Activated CD4-positive, alpha-beta memory T cell treated with anti-CD3 and anti-CD28 coated beads, Interleukin-2, amount 10 ng/mL, durations not matched to agents 7 days and 5 days (primary cell): ENCODE results near the gene CSRNP2. TPM values are rescaled to one million over a fixed set of nuclear protein-coding genes. Genes with fewer than 3 reads are reported as not detected.

Experiments used
- CTCF ChIA-PET: fragments of 350-600 bp; sonication (Branson Sonifier 250); formaldehyde crosslinking; loops from one replicate; lab custom pipeline; 2021; ENCODE audit warnings: antibody characterized with exemption, inconsistent platforms; lab: Charles Lee
- POLR2A ChIA-PET: fragments of 350-600 bp; sonication (Branson Sonifier 250); formaldehyde crosslinking; loops from one replicate; lab custom pipeline; 2021; ENCODE audit warnings: antibody characterized with exemption; lab: Charles Lee
- DNase-seq: peaks from one replicate; pipeline ENCODE4 v3.0.0-alpha.2; 2020
- H3K27ac Mint-ChIP-seq: one replicate; pipeline ENCODE4 v1.8.0; 2021; ENCODE audit warnings: mild to moderate bottlenecking, mixed read lengths
- H3K27me3 Mint-ChIP-seq: one replicate; pipeline ENCODE4 v1.8.0; 2021; ENCODE audit warnings: mixed read lengths
- H3K36me3 Mint-ChIP-seq: one replicate; pipeline ENCODE4 v1.8.0; 2021; ENCODE audit warnings: low read depth, mixed read lengths
- H3K4me1 Mint-ChIP-seq: one replicate; pipeline ENCODE4 v1.8.0; 2021; ENCODE audit warnings: mixed read lengths
- H3K4me3 Mint-ChIP-seq: one replicate; pipeline ENCODE4 v1.8.0; 2021; ENCODE audit warnings: mild to moderate bottlenecking, mixed read lengths
- H3K9me3 Mint-ChIP-seq: one replicate; pipeline ENCODE4 v1.8.0; 2021; ENCODE audit warnings: mixed read lengths
- total RNA-seq, 2 experiments: library from RNA; stranded (reverse); gene quantifications; one replicate each; pipeline ENCODE4 v1.2.3, GENCODE V29; 2021

Gene CSRNP2
- total RNA-seq, 2 experiments from 2014 or later = 14.7 to 16.3 TPM

DNA sequence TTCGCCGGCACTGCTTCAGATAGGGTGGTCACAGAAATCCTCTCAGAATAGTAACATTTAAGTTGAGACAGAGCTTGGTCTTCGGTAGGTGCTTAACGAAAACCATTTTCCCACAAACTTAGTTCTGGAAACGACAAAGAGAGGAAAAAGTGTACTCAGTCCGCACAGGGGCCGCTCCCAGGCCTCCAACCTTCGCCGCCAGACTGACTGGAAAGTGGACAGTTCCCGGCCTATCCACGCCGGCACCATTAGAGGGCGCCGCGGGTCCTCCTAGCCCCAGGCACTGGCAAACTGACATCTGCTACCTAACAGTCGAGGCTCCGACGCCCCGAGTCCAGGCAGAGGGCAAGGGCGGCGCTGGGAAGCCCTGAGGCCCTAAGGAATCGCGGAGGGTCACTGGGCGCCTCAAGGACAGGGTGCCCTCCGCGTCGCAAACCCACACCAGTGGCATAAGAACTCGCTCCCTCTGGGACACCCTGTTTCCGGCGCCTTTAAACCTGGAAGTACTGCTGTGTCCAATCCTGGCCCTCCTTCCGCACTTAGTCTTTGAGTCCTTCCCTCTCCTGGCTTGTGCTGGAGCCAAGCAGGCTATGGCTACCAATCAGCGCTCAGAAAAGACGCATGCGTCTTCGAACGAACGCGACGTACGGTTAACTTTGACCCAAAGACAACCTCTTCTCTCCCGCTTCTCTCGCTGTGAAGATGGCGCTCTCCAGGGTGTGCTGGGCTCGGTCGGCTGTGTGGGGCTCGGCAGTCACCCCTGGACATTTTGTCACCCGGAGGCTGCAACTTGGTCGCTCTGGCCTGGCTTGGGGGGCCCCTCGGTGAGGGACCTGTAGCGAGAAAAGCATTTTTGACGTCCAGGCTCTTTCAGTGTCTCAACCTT lies 35.5 kb downstream of the CSRNP2 start, which contains the start of gene LETMD1:
TSS of gene LETMD1 (plus strand) at position 673 of the 886 bp plus-strand sequence. CDS start at position 703, 30 bp downstream.
- DNase-seq = peak; percentile 93
- POLR2A ChIA-PET = interaction anchor here (0.7 to 3.0 kb wide), 33 partner anchors 10 to 1105 kb away, joined by 3 to 38 read pairs (median 4); partner anchors contain the start of genes ATF1, CSRNP2, DAZAP2 and POU6F1
- Mint-ChIP-seq H3K27me3 (no peaks in the 10 kb centered on the region), H3K27ac (peak within 1 kb of the TSS; percentile 92), H3K36me3 (peaks cover 22% of the 10 kb centered on the region), H3K4me1 (peaks cover 37% of the 10 kb centered on the region), H3K9me3 (no peaks in the 10 kb centered on the region), H3K4me3 (peak within 1 kb of the TSS; percentile 94)
- CTCF ChIA-PET = interaction anchor here (0.6 to 3.5 kb wide), 12 partner anchors 11 to 293 kb away, joined by 3 to 18 read pairs (median 4); partner anchors contain the start of genes POU6F1 and SLC11A2

DNA sequence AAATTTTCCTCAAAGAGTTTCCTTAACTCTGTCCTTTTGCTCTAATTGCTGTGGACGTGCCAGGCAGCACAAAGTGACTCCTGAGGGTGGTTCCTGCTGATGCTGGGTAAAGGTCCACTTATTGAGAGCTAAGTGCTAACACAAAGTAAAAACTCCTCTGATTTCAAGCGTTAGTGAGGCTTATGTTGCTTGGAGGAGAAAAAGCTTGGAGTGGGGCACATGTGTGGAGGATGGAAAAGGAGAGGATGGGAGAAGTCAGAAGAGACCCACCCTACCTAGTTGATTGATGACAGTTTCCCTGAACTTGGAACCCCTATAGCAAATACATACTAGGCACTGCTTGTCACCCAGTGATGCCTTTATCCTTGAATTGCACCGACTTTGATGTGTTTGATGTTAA lies 47.1 kb downstream of the CSRNP2 start:
- H3K9me3 Mint-ChIP-seq = no peaks in the 10 kb centered on the region
- POLR2A ChIA-PET = interaction anchor here (1.1 to 2.0 kb wide), 3 partner anchors 10 to 13 kb away, joined by 3 to 8 read pairs (median 5); partner anchors contain the start of gene SLC11A2
- no peak overlapping the region for H3K27ac Mint-ChIP-seq
- peaks cover 2% of the 10 kb centered on the region for H3K4me1 Mint-ChIP-seq
- no peak overlapping the region for H3K4me3 Mint-ChIP-seq
- H3K36me3 Mint-ChIP-seq = no peaks in the 10 kb centered on the region
- CTCF ChIA-PET = interaction anchor here (1.0 to 2.0 kb wide), 2 partner anchors 9 to 17 kb away, joined by 3 to 8 read pairs; partner anchors contain the start of gene SLC11A2
- no peaks in the 10 kb centered on the region for H3K27me3 Mint-ChIP-seq
- no peak for DNase-seq

DNA sequence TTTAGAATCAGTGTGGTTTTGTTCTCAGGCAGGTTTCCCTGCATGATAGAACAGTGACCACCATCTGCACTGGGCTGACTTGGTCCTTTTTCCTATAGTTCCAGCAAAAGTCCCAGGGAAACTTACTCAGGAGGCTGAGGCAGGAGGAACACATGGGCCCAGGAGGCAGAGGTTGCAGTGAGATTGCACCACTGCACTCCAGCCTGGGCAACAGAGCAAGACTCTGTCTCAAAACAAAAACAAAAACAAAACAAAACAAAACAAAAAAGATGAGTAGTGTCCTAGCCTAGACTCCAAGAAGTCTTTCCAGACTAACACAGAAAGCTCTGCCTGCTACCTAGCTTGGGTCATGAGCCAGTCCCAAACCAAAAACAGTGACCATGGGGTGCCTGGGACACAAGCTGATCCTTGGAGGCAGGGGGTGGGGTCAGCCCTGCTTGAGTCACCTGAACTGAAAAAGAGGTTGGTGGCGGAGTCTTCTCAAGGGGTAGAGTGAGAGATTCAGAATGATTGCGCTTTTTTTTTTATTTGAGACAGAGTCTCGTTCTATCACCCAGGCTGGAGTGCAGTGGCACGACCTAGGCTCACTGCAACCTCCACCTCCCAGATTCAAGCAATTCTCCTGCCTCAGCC lies 49.8 kb downstream of the CSRNP2 start:
- H3K27ac Mint-ChIP-seq = no peak overlapping the region
- POLR2A ChIA-PET = interaction anchor here (0.8 to 1.2 kb wide), 2 partner anchors 16 to 269 kb away, joined by 3 to 4 read pairs; no protein-coding TSS in a partner anchor
- CTCF ChIA-PET = no interaction called here
- no peak for DNase-seq
- no peak overlapping the region for H3K4me3 Mint-ChIP-seq
- peaks cover 6% of the 10 kb centered on the region for H3K27me3 Mint-ChIP-seq
- no peaks in the 10 kb centered on the region for H3K9me3 Mint-ChIP-seq
- no peaks in the 10 kb centered on the region for H3K36me3 Mint-ChIP-seq
- peaks cover 2% of the 10 kb centered on the region for H3K4me1 Mint-ChIP-seq

DNA sequence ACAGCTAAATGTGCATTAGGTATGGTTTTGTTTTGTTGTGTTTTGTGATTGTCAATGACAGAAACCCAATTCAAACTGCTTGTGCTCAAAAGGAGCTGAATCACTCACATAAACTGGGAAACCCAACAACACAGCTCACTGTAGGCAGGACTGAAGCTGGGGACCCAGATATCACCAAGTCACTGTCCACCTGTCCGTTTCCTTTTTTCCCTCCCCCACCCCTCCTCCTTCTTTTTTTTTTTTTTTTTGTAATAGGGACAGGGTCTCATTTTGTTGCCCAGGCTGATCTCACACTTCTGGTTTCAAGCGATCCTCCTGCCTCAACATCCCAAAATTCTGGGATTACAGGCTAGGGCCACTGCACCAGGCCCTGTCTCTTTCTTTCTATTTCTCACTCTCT lies 50.3 kb downstream of the CSRNP2 start:
- POLR2A ChIA-PET = interaction anchor here (1.2 kb wide), 1 partner anchor 16 kb away, joined by 4 read pairs; no protein-coding TSS in a partner anchor
- no peak overlapping the region for H3K27ac Mint-ChIP-seq
- H3K36me3 Mint-ChIP-seq = no peaks in the 10 kb centered on the region
- DNase-seq = no peak
- H3K9me3 Mint-ChIP-seq = no peaks in the 10 kb centered on the region
- peaks cover 8% of the 10 kb centered on the region for H3K27me3 Mint-ChIP-seq
- peaks cover 3% of the 10 kb centered on the region for H3K4me1 Mint-ChIP-seq
- CTCF ChIA-PET = no interaction called here
- H3K4me3 Mint-ChIP-seq = no peak overlapping the region

DNA sequence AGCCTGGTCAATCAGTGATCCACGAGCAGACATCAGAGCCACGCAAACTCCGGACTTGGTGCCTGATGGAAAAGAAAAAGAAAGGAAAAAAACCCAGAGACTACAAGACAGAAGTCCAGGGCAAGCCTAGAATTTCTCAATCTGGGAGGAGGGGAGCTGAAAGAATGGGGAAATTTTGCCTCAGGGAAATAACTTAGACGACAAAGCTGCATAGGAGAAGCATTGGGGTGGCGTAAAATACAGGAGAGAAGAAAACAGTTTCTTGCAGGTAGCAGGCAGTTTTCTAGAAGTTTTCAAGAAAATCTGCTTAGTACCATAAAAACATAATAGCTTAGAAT lies 54.6 kb downstream of the CSRNP2 start:
- Mint-ChIP-seq H3K36me3 (peaks cover 3% of the 10 kb centered on the region), H3K4me3 (no peak overlapping the region), H3K27ac (no peak overlapping the region), H3K27me3 (peaks cover 8% of the 10 kb centered on the region), H3K9me3 (no peaks in the 10 kb centered on the region), H3K4me1 (peaks cover 36% of the 10 kb centered on the region)
- no peak for DNase-seq
- CTCF ChIA-PET = interaction anchor here (1.4 to 5.0 kb wide), 2 partner anchors 15 to 203 kb away, joined by 6 to 37 read pairs; no protein-coding TSS in a partner anchor
- POLR2A ChIA-PET = no interaction called here

DNA sequence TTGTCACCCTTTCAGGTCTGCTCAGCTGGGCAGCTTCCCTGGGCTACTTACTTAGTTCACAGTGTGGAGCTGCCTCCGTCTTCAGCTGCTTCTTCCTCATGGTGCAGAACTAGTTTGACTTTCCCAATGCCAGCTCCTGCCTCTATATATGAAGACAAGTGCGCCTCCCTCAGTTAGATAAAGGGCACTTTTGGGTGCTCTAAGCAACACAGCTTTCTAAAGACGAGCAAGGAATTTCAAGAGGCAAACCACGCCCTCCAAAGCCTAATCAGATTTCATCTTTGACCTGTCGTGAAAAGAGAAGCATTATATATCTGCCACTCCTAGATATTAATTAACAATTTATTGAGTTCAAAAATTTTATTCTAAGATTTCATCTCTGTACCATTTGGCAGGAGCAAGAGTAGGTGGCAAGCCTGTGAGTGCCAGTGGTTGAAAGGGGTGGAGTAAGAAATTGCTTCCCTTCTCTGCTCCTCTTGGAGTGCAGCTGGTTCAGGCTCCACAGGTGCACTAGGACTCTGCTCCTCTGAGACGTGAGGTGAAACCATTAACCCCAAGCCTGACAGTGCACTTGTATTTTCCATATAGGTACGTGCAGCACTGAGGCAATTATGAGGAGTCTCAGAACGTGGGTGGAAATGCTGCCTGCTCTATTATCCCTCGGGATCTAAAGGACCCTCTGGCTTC lies 55.1 kb downstream of the CSRNP2 start:
- DNase-seq = no peak
- Mint-ChIP-seq H3K27me3 (peaks cover 8% of the 10 kb centered on the region), H3K4me3 (no peak overlapping the region), H3K36me3 (peaks cover 3% of the 10 kb centered on the region), H3K9me3 (no peaks in the 10 kb centered on the region), H3K27ac (no peak overlapping the region), H3K4me1 (peaks cover 39% of the 10 kb centered on the region)
- ChIA-PET POLR2A (interaction anchor here (1.0 to 4.4 kb wide), 4 partner anchors 19 to 264 kb away, joined by 3 to 23 read pairs (median 4); partner anchors contain the start of genes ATF1 and CSRNP2), CTCF (interaction anchor here (0.6 to 5.0 kb wide), 5 partner anchors 7 to 202 kb away, joined by 3 to 37 read pairs (median 6); a partner anchor contains a TSS)

DNA sequence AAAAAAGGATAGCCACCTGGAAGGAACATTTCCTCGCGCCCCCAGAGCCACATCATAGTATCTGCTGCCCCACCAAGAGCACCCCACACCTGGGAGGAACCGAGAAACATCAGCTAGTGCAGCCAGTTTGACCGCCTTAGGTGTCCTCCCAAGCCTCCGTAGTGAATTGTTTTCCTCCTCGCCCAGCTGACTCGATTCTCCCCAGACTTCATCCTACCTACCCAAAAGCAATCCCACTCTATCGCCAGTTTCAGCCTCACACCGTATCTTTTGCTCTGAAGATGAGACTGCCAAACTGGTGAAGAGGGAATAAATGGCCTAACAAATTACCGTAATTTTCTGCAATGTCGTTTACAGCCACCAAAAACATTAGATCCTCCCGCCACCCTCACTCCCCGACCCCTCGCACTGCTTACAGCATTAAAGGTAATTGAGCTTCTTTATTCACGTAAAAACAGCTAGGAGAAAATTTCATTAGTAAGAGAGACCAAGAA lies 56.0 kb downstream of the CSRNP2 start:
- DNase-seq = no peak
- POLR2A ChIA-PET = interaction anchor here (1.0 to 4.4 kb wide), 7 partner anchors 19 to 296 kb away, joined by 3 to 23 read pairs (median 5); partner anchors contain the start of genes ATF1, BIN2 and CSRNP2
- Mint-ChIP-seq H3K9me3 (no peaks in the 10 kb centered on the region), H3K27ac (no peak overlapping the region), H3K36me3 (peaks cover 3% of the 10 kb centered on the region), H3K4me1 (peaks cover 43% of the 10 kb centered on the region), H3K27me3 (peaks cover 8% of the 10 kb centered on the region), H3K4me3 (peak overlapping the region; percentile 33)
- CTCF ChIA-PET = interaction anchor here (0.6 to 5.0 kb wide), 5 partner anchors 8 to 202 kb away, joined by 3 to 37 read pairs (median 8); a partner anchor contains a TSS

DNA sequence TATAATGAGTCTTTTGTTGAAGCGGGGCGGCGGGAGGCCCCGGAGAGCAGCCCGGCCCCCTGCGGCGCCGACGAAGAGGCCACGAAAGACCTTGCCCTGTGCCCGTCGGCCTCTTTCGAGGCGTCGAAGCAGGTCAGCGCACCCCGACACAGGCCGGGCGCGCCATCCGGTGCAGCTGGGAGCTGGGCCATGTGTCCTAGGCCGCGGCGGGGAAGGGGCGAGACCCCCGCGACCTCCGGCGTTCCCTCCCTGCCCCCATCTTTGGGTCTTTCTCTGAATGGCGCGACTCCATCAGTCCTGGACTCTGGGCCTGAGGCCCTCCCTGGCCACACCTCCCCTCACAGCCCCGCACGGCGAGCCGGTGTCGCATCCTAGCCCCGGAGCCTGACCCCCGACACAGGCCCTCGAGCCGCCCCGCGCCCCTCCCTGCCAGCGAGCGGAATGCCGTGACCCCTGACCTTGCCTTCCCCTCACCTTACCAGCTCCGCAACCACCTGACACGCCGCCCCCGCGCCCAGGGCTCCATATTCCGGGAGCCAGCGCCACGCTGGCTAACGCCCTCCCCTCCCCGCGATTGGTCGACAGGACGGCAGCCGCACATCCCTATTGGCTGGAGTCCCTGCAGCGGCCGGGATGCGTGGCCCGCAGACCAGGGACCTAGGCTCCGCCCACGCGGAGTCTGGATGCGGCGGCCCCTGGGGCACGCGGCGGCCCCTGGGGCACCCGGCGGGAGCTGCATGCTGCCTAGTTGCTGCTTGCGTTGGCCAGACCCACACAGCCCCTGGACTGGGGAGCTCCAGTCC lies 57.4 kb downstream of the CSRNP2 start, which contains the start of gene SLC11A2:
TSS of gene SLC11A2 (minus strand) at position 549 of the 803 bp plus-strand sequence. CDS start 15,656 bp downstream, outside the sequence.
- peak within 1 kb of the TSS; percentile 100 for H3K4me3 Mint-ChIP-seq
- DNase-seq = peak; percentile 93
- peak within 1 kb of the TSS; percentile 98 for H3K27ac Mint-ChIP-seq
- H3K4me1 Mint-ChIP-seq = peaks cover 53% of the 10 kb centered on the region
- no peaks in the 10 kb centered on the region for H3K9me3 Mint-ChIP-seq
- ChIA-PET POLR2A (interaction anchor here (0.7 to 4.4 kb wide), 19 partner anchors 10 to 914 kb away, joined by 3 to 40 read pairs (median 4); partner anchors contain the start of genes ATF1, BIN2, COX14 and CSRNP2), CTCF (interaction anchor here (0.8 to 5.0 kb wide), 18 partner anchors 10 to 1132 kb away, joined by 3 to 37 read pairs (median 4); partner anchors contain the start of genes ATF1 and LETMD1)
- H3K36me3 Mint-ChIP-seq = peaks cover 3% of the 10 kb centered on the region
- peaks cover 8% of the 10 kb centered on the region for H3K27me3 Mint-ChIP-seq

DNA sequence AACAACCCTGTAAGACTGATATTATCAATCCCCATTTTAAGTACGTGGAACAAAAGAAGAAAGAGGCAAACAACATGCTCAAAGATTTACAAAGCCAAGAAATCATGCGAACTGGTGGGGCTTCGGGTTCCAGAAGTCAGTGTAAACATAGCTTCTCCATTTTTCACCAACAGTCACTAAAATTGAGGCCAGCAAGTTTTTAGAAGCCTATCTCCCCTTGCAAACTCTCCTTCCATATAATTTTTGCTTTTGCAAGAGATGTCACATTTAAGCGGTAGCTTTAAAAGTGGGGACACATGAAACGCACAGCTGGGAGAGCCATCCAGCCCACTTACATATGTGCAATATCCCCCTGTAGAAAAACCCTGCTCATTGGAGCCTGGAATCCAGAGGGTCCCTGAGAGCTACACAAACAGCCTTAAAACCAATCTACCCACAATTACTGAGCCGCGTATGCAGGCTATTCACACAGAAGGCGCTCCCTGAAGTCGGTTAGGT lies 58.0 kb downstream of the CSRNP2 start:
- Mint-ChIP-seq H3K9me3 (no peaks in the 10 kb centered on the region), H3K4me3 (peak overlapping the region; percentile 100), H3K4me1 (peaks cover 60% of the 10 kb centered on the region), H3K27me3 (peaks cover 8% of the 10 kb centered on the region), H3K27ac (peak overlapping the region; percentile 98), H3K36me3 (peaks cover 5% of the 10 kb centered on the region)
- DNase-seq = no peak
- POLR2A ChIA-PET = interaction anchor here (0.6 to 4.4 kb wide), 16 partner anchors 10 to 913 kb away, joined by 3 to 40 read pairs (median 4); partner anchors contain the start of genes ATF1, BIN2, COX14 and CSRNP2
- CTCF ChIA-PET = interaction anchor here (1.0 to 5.0 kb wide), 10 partner anchors 9 to 1133 kb away, joined by 3 to 37 read pairs (median 4); partner anchors contain the start of genes ATF1 and LETMD1

DNA sequence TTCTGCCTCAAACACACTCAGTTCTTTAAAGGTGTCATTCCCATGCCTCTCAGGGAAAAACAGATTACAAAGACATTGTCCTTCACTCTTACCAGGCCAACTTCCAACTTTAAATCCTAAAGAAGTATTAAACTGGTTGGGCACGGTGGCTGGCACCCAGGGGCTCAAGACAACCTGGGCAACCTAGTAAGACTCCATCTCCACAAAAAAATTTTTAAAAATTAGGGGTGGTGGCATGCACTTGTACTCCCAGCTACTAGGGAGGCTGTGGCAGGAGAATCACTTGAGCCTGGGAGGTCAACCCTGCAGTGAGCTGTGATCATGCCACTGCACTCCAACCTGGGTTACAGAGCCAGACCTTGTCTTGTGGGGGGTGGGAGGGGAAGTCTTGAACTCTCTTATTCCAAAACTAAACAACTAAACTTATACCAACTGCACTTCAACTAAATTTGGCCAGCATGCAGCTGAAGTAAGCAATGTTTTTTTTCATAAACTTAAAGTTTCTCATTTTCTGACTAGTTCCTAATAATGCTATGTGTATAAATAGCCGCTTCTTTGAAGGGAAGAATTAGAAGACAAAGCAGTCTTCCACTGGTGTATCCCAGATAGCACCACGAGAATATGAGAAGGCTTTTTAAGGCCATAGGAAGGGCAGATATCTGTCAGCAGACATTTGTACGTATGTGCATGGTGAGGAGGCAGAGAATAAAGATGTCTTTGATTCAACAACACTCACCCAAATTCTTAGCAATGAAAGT lies 59.6 kb downstream of the CSRNP2 start:
- Mint-ChIP-seq H3K9me3 (no peaks in the 10 kb centered on the region), H3K4me3 (peak overlapping the region; percentile 100), H3K27me3 (peaks cover 4% of the 10 kb centered on the region), H3K4me1 (peaks cover 61% of the 10 kb centered on the region), H3K27ac (peak overlapping the region; percentile 98), H3K36me3 (peaks cover 6% of the 10 kb centered on the region)
- POLR2A ChIA-PET = interaction anchor here (0.8 to 4.4 kb wide), 9 partner anchors 10 to 259 kb away, joined by 3 to 40 read pairs (median 4); partner anchors contain the start of genes ATF1, CSRNP2, DAZAP2 and LETMD1
- CTCF ChIA-PET = interaction anchor here (0.7 to 3.4 kb wide), 2 partner anchors 24 to 1835 kb away, joined by 3 to 18 read pairs; partner anchors contain the start of genes LETMD1 and TUBA1A
- no peak for DNase-seq
